ENCODE measurements around the gene ASB5.

DNA sequence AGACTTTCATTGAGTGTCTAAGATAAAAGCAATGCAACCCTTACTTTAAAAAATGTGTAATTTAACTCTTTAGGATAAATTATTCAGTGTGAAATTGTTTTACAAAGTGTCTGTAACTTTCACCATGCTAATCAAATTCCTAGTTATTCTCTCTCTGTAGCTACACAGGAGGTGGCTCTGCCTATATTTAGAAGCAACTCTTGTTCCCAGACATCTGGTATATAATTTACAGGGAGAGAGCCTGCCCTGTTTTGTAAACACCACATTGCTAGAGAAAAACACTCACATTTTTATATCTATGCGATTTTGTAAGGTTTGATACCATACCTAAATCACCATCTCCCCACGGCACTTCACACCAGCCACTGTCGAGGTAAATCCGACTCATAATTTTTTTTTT, 38.2 kb downstream of the ASB5 start:
- no peak for TF ChIP-seq ZFP30 (CRISPR knock-in tag; IDR thresholded peaks at IDR 0.05)
- no peak for TF ChIP-seq RARB (CRISPR knock-in tag; IDR thresholded peaks at IDR 0.05)
- no peak for TF ChIP-seq SNAI2 (CRISPR knock-in tag; IDR thresholded peaks at IDR 0.05)
- no peak for TF ChIP-seq ZFP3 (CRISPR knock-in tag; IDR thresholded peaks at IDR 0.05)
- TF ChIP-seq ZNF8 (CRISPR knock-in tag; IDR thresholded peaks at IDR 0.05), result no peak
- TF ChIP-seq OSR1 (CRISPR knock-in tag; IDR thresholded peaks at IDR 0.05), result no peak
- TF ChIP-seq ARNTL (CRISPR knock-in tag; IDR thresholded peaks at IDR 0.05; ENCODE audit: borderline replicate concordance, low read depth), result no peak
- TF ChIP-seq, protein P1, sequence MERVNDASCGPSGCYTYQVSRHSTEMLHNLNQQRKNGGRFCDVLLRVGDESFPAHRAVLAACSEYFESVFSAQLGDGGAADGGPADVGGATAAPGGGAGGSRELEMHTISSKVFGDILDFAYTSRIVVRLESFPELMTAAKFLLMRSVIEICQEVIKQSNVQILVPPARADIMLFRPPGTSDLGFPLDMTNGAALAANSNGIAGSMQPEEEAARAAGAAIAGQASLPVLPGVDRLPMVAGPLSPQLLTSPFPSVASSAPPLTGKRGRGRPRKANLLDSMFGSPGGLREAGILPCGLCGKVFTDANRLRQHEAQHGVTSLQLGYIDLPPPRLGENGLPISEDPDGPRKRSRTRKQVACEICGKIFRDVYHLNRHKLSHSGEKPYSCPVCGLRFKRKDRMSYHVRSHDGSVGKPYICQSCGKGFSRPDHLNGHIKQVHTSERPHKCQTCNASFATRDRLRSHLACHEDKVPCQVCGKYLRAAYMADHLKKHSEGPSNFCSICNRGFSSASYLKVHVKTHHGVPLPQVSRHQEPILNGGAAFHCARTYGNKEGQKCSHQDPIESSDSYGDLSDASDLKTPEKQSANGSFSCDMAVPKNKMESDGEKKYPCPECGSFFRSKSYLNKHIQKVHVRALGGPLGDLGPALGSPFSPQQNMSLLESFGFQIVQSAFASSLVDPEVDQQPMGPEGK (CRISPR knock-in tag; IDR thresholded peaks at IDR 0.05; ENCODE audit: borderline replicate concordance), result no peak
